Prostate gland (tissue), 2 donors: ENCODE results near the gene RIMS1. TPM values are rescaled to one million over a fixed set of nuclear protein-coding genes. Genes with fewer than 3 reads are reported as not detected.

Experiments used
- DNase-seq: peaks from one replicate; pipeline ENCODE4 v3.0.0-alpha.2; 2019; ENCODE audit warnings: low spot score
- H3K27ac ChIP-seq, 2 donors: fragments of 200-600 bp; sonication (generic); 2 replicates each; pipeline ENCODE4 v1.5.1; 2017 to 2019
- H3K27me3 ChIP-seq: fragments of 200-600 bp; sonication (generic); replicated peaks from 2 replicates; pipeline ENCODE4 v1.5.1; 2019; ENCODE audit not compliant: insufficient read depth
- H3K36me3 ChIP-seq, 2 donors: fragments of 200-600 bp; sonication (generic); 1 replicate in 1 of 2; 2 replicates in 1 of 2; pipeline versions ENCODE4 v1.5.1 to v1.8.1; 2017 to 2019
- H3K4me1 ChIP-seq: fragments of 200-600 bp; sonication (generic); replicated peaks from 2 replicates; pipeline ENCODE4 v1.5.1; 2019
- H3K4me3 ChIP-seq, 2 donors: fragments of 200-600 bp; sonication (generic); 2 replicates each; pipeline ENCODE4 v1.5.1; 2017 to 2019
- H3K9me3 ChIP-seq: fragments of 200-600 bp; sonication (generic); 2 replicates; pipeline ENCODE4 v1.5.1; 2017
- CTCF ChIP-seq, 4 experiments: fragments of 200-600 bp in 2 of 4; fragments of 450-650 bp in 2 of 4; sonication (generic) in 2 of 4; IDR thresholded peaks; 1 replicate in 3 of 4; 2 replicates in 1 of 4; pipeline ENCODE4 v1.5.1; 2016 to 2019; ENCODE audit warnings: antibody characterized with exemption in 4 of 4, mild to moderate bottlenecking in 2 of 4, moderate library complexity in 2 of 4
- POLR2A ChIP-seq: fragments of 450-650 bp; IDR thresholded peaks from one replicate; pipeline ENCODE4 v1.6.1; 2016; ENCODE audit warnings: antibody characterized with exemption, mild to moderate bottlenecking
- POLR2AphosphoS5 ChIP-seq: sonication (generic); formaldehyde crosslinking; IDR thresholded peaks from one replicate; pipeline ENCODE4 v1.6.1; 2017; ENCODE audit warnings: antibody characterized with exemption
- WGBS: methylation state at CpG from one replicate; pipeline ENCODE4 v1.1.5; 2018; 5-methylcytosine and 5-hydroxymethylcytosine counted together
- intact Hi-C: fragments of 100-400 bp; cut with DNase I; formaldehyde crosslinking; loops from one replicate; pipeline ENCODE4 v1.14.2; 2022
- total RNA-seq, 2 donors: library from RNA; depleted of rRNA; stranded (reverse); fragments of >200 nt; gene quantifications; one replicate each; pipeline ENCODE4 v1.1.0, GENCODE V29; 2016

RIMS1 gene
- total RNA-seq, 2 donors from 2014 or later, result 9.7 to 17.6 TPM

- H3K9me3 ChIP-seq, result no peaks in the 10 kb centered on the region
- H3K27ac ChIP-seq, result no peak overlapping the region
- intact Hi-C loops, result no loop called here
- no peaks in the 10 kb centered on the region for H3K4me1 ChIP-seq
- TF ChIP-seq POLR2A, result no peak
- TF ChIP-seq CTCF (IDR thresholded peaks at IDR 0.05), result no peak
- TF ChIP-seq POLR2AphosphoS5, result no peak
- no peak for DNase-seq
- no peaks in the 10 kb centered on the region for H3K36me3 ChIP-seq
- no peaks in the 10 kb centered on the region for H3K27me3 ChIP-seq
- H3K4me3 ChIP-seq, result no peak overlapping the region
These were observed 149.1 kb downstream of the RIMS1 start for GRCh38 chr6:72035486-72035885.

DNA sequence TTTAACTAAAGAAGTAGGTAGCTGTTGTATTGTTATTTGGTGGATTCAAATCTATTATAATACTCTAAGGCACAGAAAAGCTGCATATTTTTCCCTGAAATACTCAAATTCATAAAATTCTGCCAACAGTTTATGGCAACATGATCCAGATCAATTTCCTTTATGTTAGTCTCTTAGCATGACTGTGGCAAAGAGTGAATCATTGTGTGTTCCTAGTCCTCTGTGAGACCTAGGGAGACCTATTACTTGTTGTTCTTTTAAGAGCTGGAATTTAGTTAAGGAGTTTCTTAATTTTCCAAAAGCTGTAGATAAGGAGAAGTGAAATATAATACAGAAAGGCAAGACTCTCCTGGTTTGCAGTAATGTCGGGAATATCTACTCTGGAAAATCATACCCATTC, 149.6 kb downstream of the RIMS1 start:
- no peaks in the 10 kb centered on the region for H3K27me3 ChIP-seq
- H3K9me3 ChIP-seq, result no peaks in the 10 kb centered on the region
- TF ChIP-seq CTCF (IDR thresholded peaks at IDR 0.05) (no peak), POLR2AphosphoS5 (no peak), POLR2A (no peak)
- DNase-seq, result no peak
- H3K4me3 ChIP-seq, result no peak overlapping the region
- H3K36me3 ChIP-seq, result no peaks in the 10 kb centered on the region
- H3K4me1 ChIP-seq, result no peaks in the 10 kb centered on the region
- intact Hi-C loops, result no loop called here
- no peak overlapping the region for H3K27ac ChIP-seq
- WGBS, result 88% methylated on average over 1 of the region's 1 CpG

DNA sequence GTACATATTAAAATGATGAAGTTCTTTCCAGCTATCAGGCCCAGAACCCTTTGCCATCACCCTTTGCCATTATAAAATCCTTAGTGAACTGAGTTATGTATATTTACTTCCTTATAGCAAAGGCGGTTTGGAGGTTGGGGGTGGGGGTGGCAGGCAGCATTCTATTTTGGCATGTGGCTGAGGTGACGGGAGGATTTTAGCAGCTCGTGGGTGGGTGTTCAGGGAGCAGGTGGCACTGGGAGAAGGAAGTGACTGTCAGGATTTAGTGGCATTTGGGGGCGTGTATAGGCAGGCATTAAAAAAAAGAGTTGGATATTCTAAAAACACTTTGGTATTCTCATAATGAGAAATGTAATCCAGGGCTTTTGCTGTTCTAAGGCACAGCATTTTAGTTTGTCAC, 150.7 kb downstream of the RIMS1 start:
- WGBS, result 21% methylated on average over 4 of the region's 4 CpGs
- no peaks in the 10 kb centered on the region for H3K9me3 ChIP-seq
- no peak overlapping the region for H3K27ac ChIP-seq
- no peak overlapping the region for H3K4me3 ChIP-seq
- intact Hi-C loops, result no loop called here
- TF ChIP-seq CTCF (IDR thresholded peaks at IDR 0.05) (no peak), POLR2AphosphoS5 (no peak), POLR2A (no peak)
- H3K36me3 ChIP-seq, result no peaks in the 10 kb centered on the region
- no peaks in the 10 kb centered on the region for H3K27me3 ChIP-seq
- H3K4me1 ChIP-seq, result no peaks in the 10 kb centered on the region
- no peak for DNase-seq

DNA sequence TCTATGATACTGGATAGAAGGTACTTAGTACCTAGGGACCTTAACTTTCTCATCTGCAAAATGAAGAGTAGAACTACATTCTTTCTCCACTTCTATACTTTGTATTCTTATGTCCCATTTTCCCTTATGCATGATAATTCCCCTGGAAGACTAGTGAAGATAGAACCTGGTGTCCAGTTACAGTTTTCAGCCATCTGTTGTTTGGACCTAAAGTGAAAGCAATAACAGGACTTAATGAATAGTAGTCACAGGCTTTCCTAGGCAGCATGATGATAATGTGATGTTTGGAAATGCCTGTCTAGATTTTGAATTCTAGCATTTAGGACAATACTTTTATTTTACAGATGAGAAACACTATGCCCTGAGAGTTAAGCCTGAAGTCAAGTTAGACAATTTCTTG, 153.8 kb downstream of the RIMS1 start:
- H3K4me1 ChIP-seq, result no peaks in the 10 kb centered on the region
- no peak overlapping the region for H3K4me3 ChIP-seq
- intact Hi-C loops, result no loop called here
- TF ChIP-seq POLR2A, result no peak
- TF ChIP-seq CTCF (IDR thresholded peaks at IDR 0.05), result no peak
- no peak for TF ChIP-seq POLR2AphosphoS5
- H3K36me3 ChIP-seq, result no peaks in the 10 kb centered on the region
- no peaks in the 10 kb centered on the region for H3K27me3 ChIP-seq
- no peak for DNase-seq
- no peak overlapping the region for H3K27ac ChIP-seq
- H3K9me3 ChIP-seq, result no peaks in the 10 kb centered on the region

- Histone ChIP-seq H3K4me1 (no peaks in the 10 kb centered on the region), H3K4me3 (no peak overlapping the region), H3K27ac (no peak overlapping the region), H3K9me3 (no peaks in the 10 kb centered on the region), H3K36me3 (no peaks in the 10 kb centered on the region), H3K27me3 (no peaks in the 10 kb centered on the region)
- no peak for TF ChIP-seq CTCF (IDR thresholded peaks at IDR 0.05)
- no peak for TF ChIP-seq POLR2A
- no peak for TF ChIP-seq POLR2AphosphoS5
- no peak for DNase-seq
- intact Hi-C loops, result no loop called here
- WGBS, result 75% methylated on average over 2 of the region's 2 CpGs
These were observed 155.7 kb downstream of the RIMS1 start for GRCh38 chr6:72042088-72042487.
